PFSK-1 (cell line): Measurements from ENCODE around the gene PRIM1.

Experiments used
- FOXP2 ChIP-seq: optimal IDR thresholded peaks from 2 replicates; pipeline ENCODE3; 2011; ENCODE audit warnings: borderline replicate concordance, control low read depth, inconsistent platforms; ENCODE audit not compliant: insufficient read depth; ENCODE audit errors: extremely low read length, extremely low read depth
- POLR2AphosphoS5 ChIP-seq: IDR thresholded peaks from 2 replicates; pipeline ENCODE4 v1.6.1; 2012; ENCODE audit warnings: low read depth, mild to moderate bottlenecking, control low read depth, low read length, moderate library complexity
- SIN3A ChIP-seq: IDR thresholded peaks from 2 replicates; pipeline ENCODE4 v1.6.1; 2012; ENCODE audit warnings: mild to moderate bottlenecking, low read length, moderate library complexity, borderline replicate concordance; ENCODE audit not compliant: insufficient read depth
- TAF1 ChIP-seq: IDR thresholded peaks from 2 replicates; pipeline ENCODE4 v1.6.1; 2012; ENCODE audit warnings: low read length, control low read depth, borderline replicate concordance; ENCODE audit not compliant: insufficient read depth
- TF ChIP-seq, protein P1 (sequence below), 2 experiments: IDR thresholded peaks; 2 replicates each; pipeline versions ENCODE4 v1.6.1 to v1.8.0; 2011 to 2012; ENCODE audit warnings: low read depth in 2 of 2, low read length in 2 of 2, control low read depth in 1 of 2, inconsistent platforms in 1 of 2, mild to moderate bottlenecking in 1 of 2, moderate library complexity in 1 of 2; ENCODE audit not compliant: insufficient read depth in 1 of 2

The PRIM1 gene

GRCh38 chr12:56785141-56785865 is 33.2 kb upstream of the PRIM1 start:
- no peak for TF ChIP-seq POLR2AphosphoS5

DNA sequence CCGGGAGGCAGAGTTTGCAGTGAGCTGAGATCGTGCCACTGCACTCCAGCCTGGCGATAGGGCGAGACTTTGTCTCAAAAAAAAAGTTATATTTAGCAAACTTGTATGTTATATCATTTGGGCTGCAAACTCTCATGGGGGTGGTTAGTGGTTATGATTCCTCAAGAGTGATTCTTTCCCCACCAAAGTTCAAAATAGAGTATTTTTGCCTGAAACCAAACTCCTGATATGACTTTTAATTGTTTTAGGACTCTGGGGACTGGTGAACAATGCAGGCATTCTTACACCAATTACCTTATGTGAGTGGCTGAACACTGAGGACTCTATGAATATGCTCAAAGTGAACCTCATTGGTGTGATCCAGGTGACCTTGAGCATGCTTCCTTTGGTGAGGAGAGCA is 29.6 kb upstream of the PRIM1 start:
- TF ChIP-seq SIN3A (no peak), FOXP2 (no peak), POLR2AphosphoS5 (no peak), TAF1 (no peak)
- TF ChIP-seq, protein P1, sequence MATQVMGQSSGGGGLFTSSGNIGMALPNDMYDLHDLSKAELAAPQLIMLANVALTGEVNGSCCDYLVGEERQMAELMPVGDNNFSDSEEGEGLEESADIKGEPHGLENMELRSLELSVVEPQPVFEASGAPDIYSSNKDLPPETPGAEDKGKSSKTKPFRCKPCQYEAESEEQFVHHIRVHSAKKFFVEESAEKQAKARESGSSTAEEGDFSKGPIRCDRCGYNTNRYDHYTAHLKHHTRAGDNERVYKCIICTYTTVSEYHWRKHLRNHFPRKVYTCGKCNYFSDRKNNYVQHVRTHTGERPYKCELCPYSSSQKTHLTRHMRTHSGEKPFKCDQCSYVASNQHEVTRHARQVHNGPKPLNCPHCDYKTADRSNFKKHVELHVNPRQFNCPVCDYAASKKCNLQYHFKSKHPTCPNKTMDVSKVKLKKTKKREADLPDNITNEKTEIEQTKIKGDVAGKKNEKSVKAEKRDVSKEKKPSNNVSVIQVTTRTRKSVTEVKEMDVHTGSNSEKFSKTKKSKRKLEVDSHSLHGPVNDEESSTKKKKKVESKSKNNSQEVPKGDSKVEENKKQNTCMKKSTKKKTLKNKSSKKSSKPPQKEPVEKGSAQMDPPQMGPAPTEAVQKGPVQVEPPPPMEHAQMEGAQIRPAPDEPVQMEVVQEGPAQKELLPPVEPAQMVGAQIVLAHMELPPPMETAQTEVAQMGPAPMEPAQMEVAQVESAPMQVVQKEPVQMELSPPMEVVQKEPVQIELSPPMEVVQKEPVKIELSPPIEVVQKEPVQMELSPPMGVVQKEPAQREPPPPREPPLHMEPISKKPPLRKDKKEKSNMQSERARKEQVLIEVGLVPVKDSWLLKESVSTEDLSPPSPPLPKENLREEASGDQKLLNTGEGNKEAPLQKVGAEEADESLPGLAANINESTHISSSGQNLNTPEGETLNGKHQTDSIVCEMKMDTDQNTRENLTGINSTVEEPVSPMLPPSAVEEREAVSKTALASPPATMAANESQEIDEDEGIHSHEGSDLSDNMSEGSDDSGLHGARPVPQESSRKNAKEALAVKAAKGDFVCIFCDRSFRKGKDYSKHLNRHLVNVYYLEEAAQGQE (IDR thresholded peaks at IDR 0.05; ENCODE audit: insufficient read depth in 1 of 2, low read depth in 2 of 2, low read length in 2 of 2) = no peak

- TF ChIP-seq POLR2AphosphoS5 (no peak), SIN3A (no peak), FOXP2 (no peak), TAF1 (no peak)
- TF ChIP-seq, protein P1 (IDR thresholded peaks at IDR 0.05; ENCODE audit: insufficient read depth in 1 of 2, low read depth in 2 of 2, low read length in 2 of 2) = no peak
These were observed 26.6 kb upstream of the PRIM1 start for GRCh38 chr12:56778756-56779155.

GRCh38 chr12:56776654-56777053 is 24.5 kb upstream of the PRIM1 start:
- TF ChIP-seq SIN3A (no peak), FOXP2 (no peak), POLR2AphosphoS5 (no peak), TAF1 (no peak)
- TF ChIP-seq, protein P1 (IDR thresholded peaks at IDR 0.05; ENCODE audit: insufficient read depth in 1 of 2, low read depth in 2 of 2, low read length in 2 of 2) = no peak

- no peak for TF ChIP-seq TAF1
- TF ChIP-seq POLR2AphosphoS5 = no peak
- TF ChIP-seq, protein P1 (IDR thresholded peaks at IDR 0.05; ENCODE audit: insufficient read depth in 1 of 2, low read depth in 2 of 2, low read length in 2 of 2) = no peak
- TF ChIP-seq FOXP2 = no peak
- TF ChIP-seq SIN3A = no peak
These were observed 23.5 kb upstream of the PRIM1 start for GRCh38 chr12:56775638-56776037.
